GM12878 (cell line): ENCODE data around the gene NOTCH3. TPM values are rescaled to one million over a fixed set of nuclear protein-coding genes. Genes with fewer than 3 reads are reported as not detected.

ENCODE experiments used
- ATAC-seq: fragments of 200-7000 bp; cut with Tn5 transposase; 3 replicates; pipeline ENCODE4 v1.9.1; 2020; ENCODE audit warnings: mild to moderate bottlenecking, moderate library complexity
- BruUV-seq: library from RNA; stranded (reverse); fragments of 400-500 nt; replicated peaks from 2 replicates; lab custom pipeline; 2021; lab: Mats Ljungman, UMichigan
- CTCF ChIA-PET: fragments of 300-600 bp; sonication (Branson Sonifier 250); formaldehyde crosslinking; extraction: SDS; loops from one replicate; lab custom pipeline; 2021; ENCODE audit warnings: inconsistent platforms; lab: Yijun Ruan, JAX
- POLR2A ChIA-PET: fragments of 350-600 bp; formaldehyde crosslinking; extraction: SDS; loops from one replicate; lab custom pipeline; 2021; ENCODE audit warnings: inconsistent platforms; lab: Charles Lee
- RAD21 ChIA-PET: fragments of 300-600 bp; sonication (Branson Sonifier 250); formaldehyde crosslinking; loops from one replicate; lab custom pipeline; 2023; ENCODE audit warnings: antibody characterized with exemption; ENCODE audit not compliant: unreplicated experiment; lab: Charles Lee
- SMC1A ChIA-PET: fragments of 300-600 bp; sonication (Branson Sonifier 250); formaldehyde crosslinking; loops from one replicate; lab custom pipeline; 2023; ENCODE audit not compliant: unreplicated experiment, uncharacterized antibody; lab: Charles Lee
- DNase-seq: peaks from one replicate; pipeline ENCODE4 v3.0.0-alpha.2; 2011; ENCODE audit warnings: low read depth, low spot score
- FAIRE-seq: peaks from 3 replicates; lab custom pipeline; 2011; peaks lifted over from hg19 to GRCh38; lab: Jason Lieb, UNC
- H2AFZ ChIP-seq: 2 replicates; pipeline ENCODE4 v1.6.0; 2011; ENCODE audit warnings: low read depth, low read length, control low read depth; ENCODE audit not compliant: control insufficient read depth
- H3K27ac ChIP-seq: 2 replicates; pipeline ENCODE4 v1.5.1; 2011; ENCODE audit warnings: control low read depth; ENCODE audit not compliant: control insufficient read depth, insufficient read depth
- H3K27me3 ChIP-seq, 2 experiments: replicated peaks in 1 of 2; 2 replicates each; pipeline versions ENCODE4 v1.6.0 to v1.6.1; 2011; ENCODE audit warnings: low read length in 1 of 2; ENCODE audit not compliant: control insufficient read depth in 2 of 2, insufficient read depth in 2 of 2
- H3K36me3 ChIP-seq, 2 experiments: 2 replicates each; pipeline ENCODE4 v1.5.1; 2011; ENCODE audit warnings: low read length in 1 of 2; ENCODE audit not compliant: control insufficient read depth in 2 of 2, insufficient read depth in 2 of 2
- H3K4me1 ChIP-seq: 2 replicates; pipeline ENCODE4 v1.6.1; 2011; ENCODE audit warnings: mild to moderate bottlenecking, low read length, moderate library complexity, mixed read lengths; ENCODE audit not compliant: control insufficient read depth, insufficient read depth
- H3K4me2 ChIP-seq: 2 replicates; pipeline ENCODE4 v1.6.0; 2011; ENCODE audit warnings: control low read depth; ENCODE audit not compliant: control insufficient read depth, insufficient read depth
- H3K4me3 ChIP-seq: fragments of 200-600 bp; sonication (generic); 2 replicates; pipeline ENCODE4 v1.5.1; 2016
- H3K79me2 ChIP-seq: 2 replicates; pipeline ENCODE4 v1.6.0; 2011; ENCODE audit warnings: low read length; ENCODE audit not compliant: control insufficient read depth, insufficient read depth
- H3K9ac ChIP-seq: 2 replicates; pipeline ENCODE4 v1.8.0; 2011; ENCODE audit warnings: low read length, control low read depth, mixed read lengths; ENCODE audit not compliant: control insufficient read depth, insufficient read depth
- H3K9me3 ChIP-seq: replicated peaks from 3 replicates; pipeline ENCODE4 v1.5.1; 2011; ENCODE audit warnings: mild to moderate bottlenecking, low read length; ENCODE audit not compliant: control insufficient read depth, insufficient read depth
- H4K20me1 ChIP-seq: 2 replicates; pipeline ENCODE4 v1.6.0; 2011; ENCODE audit not compliant: control insufficient read depth, insufficient read depth
- EZH2 ChIP-seq: IDR thresholded peaks from 2 replicates; pipeline ENCODE4 v1.6.1; 2012; ENCODE audit warnings: low read depth, mild to moderate bottlenecking, control low read depth, inconsistent platforms, low read length, borderline replicate concordance; ENCODE audit not compliant: control insufficient read depth
- HDAC6 ChIP-seq: fragments of 200-600 bp; sonication (generic); IDR thresholded peaks from one replicate; pipeline ENCODE4 v1.8.0; 2017; ENCODE audit warnings: antibody characterized with exemption; ENCODE audit not compliant: unreplicated experiment
- IRF4 ChIP-seq: IDR thresholded peaks from 2 replicates; pipeline ENCODE4 v1.6.1; 2011; ENCODE audit warnings: low read depth, low read length
- KAT2A ChIP-seq: conservative IDR thresholded peaks from 2 replicates; pipeline ENCODE4 v1.6.1; 2011; ENCODE audit warnings: low read depth, low read length; ENCODE audit not compliant: control insufficient read depth
- SMAD5 ChIP-seq: IDR thresholded peaks from 2 replicates; pipeline ENCODE4 v1.6.1; 2016; ENCODE audit warnings: antibody characterized with exemption, low read depth
- SREBF1 ChIP-seq: IDR thresholded peaks from 2 replicates; pipeline ENCODE4 v1.6.1; 2012; ENCODE audit warnings: mild to moderate bottlenecking, low read length
- SUZ12 ChIP-seq: fragments of 200-600 bp; sonication (generic); IDR thresholded peaks from one replicate; pipeline ENCODE4 v1.6.1; 2018; ENCODE audit warnings: antibody characterized with exemption, mild to moderate bottlenecking; ENCODE audit not compliant: unreplicated experiment
- TCF12 ChIP-seq: IDR thresholded peaks from 2 replicates; pipeline ENCODE4 v1.6.1; 2011; ENCODE audit warnings: low read depth, mild to moderate bottlenecking, low read length
- WGBS: methylation state at CpG from one replicate; pipeline ENCODE4 v1.1.6; 2016; ENCODE audit warnings: low lambda C conversion rate; ENCODE audit not compliant: insufficient replicate concordance, insufficient coverage; ENCODE audit errors: missing lambda C conversion rate; 5-methylcytosine and 5-hydroxymethylcytosine counted together
- in situ Hi-C: fragments of 300-500 bp; cut with MboI; formaldehyde crosslinking; loops from 9 replicates; pipeline ENCODE4 v1.14.3; 2018; ENCODE audit warnings: mixed read lengths
- intact Hi-C: fragments of 100-400 bp; cut with micrococcal nuclease; formaldehyde crosslinking; loops from one replicate; pipeline ENCODE4 v1.14.2; 2022; ENCODE audit not compliant: unreplicated experiment
- polyA plus RNA-seq, 11 experiments: library from polyadenylated mRNA; depleted of rRNA in 4 of 11; unstranded in 6 of 11; stranded (reverse) in 5 of 11; fragments of >200 nt; fragmentation: Nextera tagmentation in 4 of 11; fragmentation: Illumina TruSeq in 1 of 11; extraction: Ambion mirVana in 4 of 11; extraction: Trizol in 1 of 11; gene quantifications; 1 replicate in 1 of 11; 2 replicates in 10 of 11; pipeline versions ENCODE4 v1.2.1 to v1.2.3, GENCODE V29; 2011 to 2016; ENCODE audit warnings: inconsistent platforms in 2 of 11, missing spikeins in 2 of 11, low read depth in 1 of 11
- total RNA-seq, 4 experiments: library from RNA; depleted of rRNA in 3 of 4; stranded (reverse); fragments of >200 nt in 3 of 4; fragmentation: Illumina TruSeq in 1 of 4; extraction: Trizol in 1 of 4; gene quantifications; 2 replicates each; pipeline versions ENCODE4 v1.2.1 to v1.2.3, GENCODE V29; 2013 to 2021
- TF ChIP-seq, protein P1 (sequence below): fragments of 150-350 bp; IDR thresholded peaks from 2 replicates; pipeline ENCODE4 v1.6.1; 2016; ENCODE audit warnings: low read depth, low read length
- TF ChIP-seq, protein P2 (sequence below): fragments of 450-650 bp; formaldehyde crosslinking; IDR thresholded peaks from 2 replicates; pipeline ENCODE4 v1.4.0; 2020; ENCODE audit warnings: mild to moderate bottlenecking, moderate library complexity

Gene NOTCH3
- total and polyA plus RNA-seq, 10 of the 15 experiments (the other 5 are each of a cell fraction or from before 2014, with no cell fraction given): 0.01 to 0.42 (median 0.10) TPM; not detected in 5

DNA sequence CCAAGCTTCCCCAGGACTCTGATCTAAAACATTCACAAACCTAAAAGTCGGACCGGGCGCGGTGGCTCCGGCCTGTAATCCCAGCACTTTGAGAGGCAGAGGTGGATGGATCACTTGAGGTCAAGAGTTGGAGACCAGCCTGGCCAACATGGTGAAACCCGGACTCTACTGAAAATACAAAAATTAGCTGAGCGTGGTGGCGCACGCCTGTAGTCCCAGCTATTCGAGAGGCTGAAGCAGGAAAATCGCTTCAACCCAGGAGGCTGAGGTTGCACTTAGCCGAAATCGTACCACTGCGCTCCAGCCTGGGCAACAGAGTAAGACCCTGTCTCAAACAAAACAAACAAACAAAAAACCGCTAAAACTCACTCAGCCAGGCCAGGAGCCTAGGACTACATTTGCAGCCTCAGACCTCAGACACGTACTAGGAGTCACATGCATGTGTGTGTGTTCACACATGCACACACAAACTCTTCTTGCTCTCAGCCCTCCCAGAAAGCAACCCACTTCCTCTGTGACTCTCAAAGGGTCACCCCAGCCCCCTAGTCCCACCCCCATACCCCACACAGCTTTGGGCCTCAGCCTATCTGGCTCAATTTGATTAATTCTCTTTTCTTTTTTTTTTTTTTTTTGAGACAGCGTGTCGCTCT lies 704 bp upstream of the NOTCH3 start (continued):
- TF ChIP-seq, protein P1, sequence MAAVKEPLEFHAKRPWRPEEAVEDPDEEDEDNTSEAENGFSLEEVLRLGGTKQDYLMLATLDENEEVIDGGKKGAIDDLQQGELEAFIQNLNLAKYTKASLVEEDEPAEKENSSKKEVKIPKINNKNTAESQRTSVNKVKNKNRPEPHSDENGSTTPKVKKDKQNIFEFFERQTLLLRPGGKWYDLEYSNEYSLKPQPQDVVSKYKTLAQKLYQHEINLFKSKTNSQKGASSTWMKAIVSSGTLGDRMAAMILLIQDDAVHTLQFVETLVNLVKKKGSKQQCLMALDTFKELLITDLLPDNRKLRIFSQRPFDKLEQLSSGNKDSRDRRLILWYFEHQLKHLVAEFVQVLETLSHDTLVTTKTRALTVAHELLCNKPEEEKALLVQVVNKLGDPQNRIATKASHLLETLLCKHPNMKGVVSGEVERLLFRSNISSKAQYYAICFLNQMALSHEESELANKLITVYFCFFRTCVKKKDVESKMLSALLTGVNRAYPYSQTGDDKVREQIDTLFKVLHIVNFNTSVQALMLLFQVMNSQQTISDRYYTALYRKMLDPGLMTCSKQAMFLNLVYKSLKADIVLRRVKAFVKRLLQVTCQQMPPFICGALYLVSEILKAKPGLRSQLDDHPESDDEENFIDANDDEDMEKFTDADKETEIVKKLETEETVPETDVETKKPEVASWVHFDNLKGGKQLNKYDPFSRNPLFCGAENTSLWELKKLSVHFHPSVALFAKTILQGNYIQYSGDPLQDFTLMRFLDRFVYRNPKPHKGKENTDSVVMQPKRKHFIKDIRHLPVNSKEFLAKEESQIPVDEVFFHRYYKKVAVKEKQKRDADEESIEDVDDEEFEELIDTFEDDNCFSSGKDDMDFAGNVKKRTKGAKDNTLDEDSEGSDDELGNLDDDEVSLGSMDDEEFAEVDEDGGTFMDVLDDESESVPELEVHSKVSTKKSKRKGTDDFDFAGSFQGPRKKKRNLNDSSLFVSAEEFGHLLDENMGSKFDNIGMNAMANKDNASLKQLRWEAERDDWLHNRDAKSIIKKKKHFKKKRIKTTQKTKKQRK: no peak
- TF ChIP-seq SUZ12 (no peak), HDAC6 (no peak)

GRCh38 chr19:15199661-15200552 lies 888 bp downstream of the NOTCH3 start:
- no peak overlapping the region for H2AFZ ChIP-seq
- 64% methylated on average over 18 of the region's 82 CpGs for WGBS
- no peak overlapping the region for H3K27ac ChIP-seq
- no peaks in the 10 kb centered on the region for H3K9me3 ChIP-seq
- ChIA-PET SMC1A (no interaction called here), POLR2A (no interaction called here), RAD21 (no interaction called here), CTCF (interaction anchor here (0.6 kb wide), 1 partner anchor 361 kb away, joined by 3 read pairs; no protein-coding TSS in a partner anchor)
- H3K27me3 ChIP-seq: peaks cover 0 to 2% of the 10 kb centered on the region in 2 experiments; a peak in 2 of 4 replicates
- TF ChIP-seq KAT2A (no peak), TCF12 (no peak), SREBF1 (no peak), EZH2 (no peak), SMAD5 (no peak), IRF4 (no peak)
- TF ChIP-seq, protein P2, sequence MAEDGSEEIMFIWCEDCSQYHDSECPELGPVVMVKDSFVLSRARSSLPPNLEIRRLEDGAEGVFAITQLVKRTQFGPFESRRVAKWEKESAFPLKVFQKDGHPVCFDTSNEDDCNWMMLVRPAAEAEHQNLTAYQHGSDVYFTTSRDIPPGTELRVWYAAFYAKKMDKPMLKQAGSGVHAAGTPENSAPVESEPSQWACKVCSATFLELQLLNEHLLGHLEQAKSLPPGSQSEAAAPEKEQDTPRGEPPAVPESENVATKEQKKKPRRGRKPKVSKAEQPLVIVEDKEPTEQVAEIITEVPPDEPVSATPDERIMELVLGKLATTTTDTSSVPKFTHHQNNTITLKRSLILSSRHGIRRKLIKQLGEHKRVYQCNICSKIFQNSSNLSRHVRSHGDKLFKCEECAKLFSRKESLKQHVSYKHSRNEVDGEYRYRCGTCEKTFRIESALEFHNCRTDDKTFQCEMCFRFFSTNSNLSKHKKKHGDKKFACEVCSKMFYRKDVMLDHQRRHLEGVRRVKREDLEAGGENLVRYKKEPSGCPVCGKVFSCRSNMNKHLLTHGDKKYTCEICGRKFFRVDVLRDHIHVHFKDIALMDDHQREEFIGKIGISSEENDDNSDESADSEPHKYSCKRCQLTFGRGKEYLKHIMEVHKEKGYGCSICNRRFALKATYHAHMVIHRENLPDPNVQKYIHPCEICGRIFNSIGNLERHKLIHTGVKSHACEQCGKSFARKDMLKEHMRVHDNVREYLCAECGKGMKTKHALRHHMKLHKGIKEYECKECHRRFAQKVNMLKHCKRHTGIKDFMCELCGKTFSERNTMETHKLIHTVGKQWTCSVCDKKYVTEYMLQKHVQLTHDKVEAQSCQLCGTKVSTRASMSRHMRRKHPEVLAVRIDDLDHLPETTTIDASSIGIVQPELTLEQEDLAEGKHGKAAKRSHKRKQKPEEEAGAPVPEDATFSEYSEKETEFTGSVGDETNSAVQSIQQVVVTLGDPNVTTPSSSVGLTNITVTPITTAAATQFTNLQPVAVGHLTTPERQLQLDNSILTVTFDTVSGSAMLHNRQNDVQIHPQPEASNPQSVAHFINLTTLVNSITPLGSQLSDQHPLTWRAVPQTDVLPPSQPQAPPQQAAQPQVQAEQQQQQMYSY (CRISPR knock-in tag): no peak
- no peaks in the 10 kb centered on the region for H3K79me2 ChIP-seq
- no peak for ATAC-seq
- no peak overlapping the region for H3K4me2 ChIP-seq
- no peaks in the 10 kb centered on the region for H3K36me3 ChIP-seq
- intact Hi-C loops (no loop called here), in situ Hi-C loops (no loop called here)
- no peak for FAIRE-seq
- H3K4me1 ChIP-seq: no peaks in the 10 kb centered on the region
- BruUV-seq: no TSS peak
- H3K9ac ChIP-seq: no peak overlapping the region
- no peak overlapping the region for H3K4me3 ChIP-seq
- H4K20me1 ChIP-seq: no peaks in the 10 kb centered on the region
- DNase-seq: no peak
